ENCODE measurements around the gene POLE2. TPM values are rescaled to one million over a fixed set of nuclear protein-coding genes. Genes with fewer than 3 reads are reported as not detected.
A peak's percentile ranks its signal among the peaks of the same experiment; 100 is the strongest.

The POLE2 gene
- total and polyA plus RNA-seq, 2 of the 13 experiments (the other 11 are each of a cell fraction or from before 2014, with no cell fraction given) = 16.6 to 37.0 TPM

DNA sequence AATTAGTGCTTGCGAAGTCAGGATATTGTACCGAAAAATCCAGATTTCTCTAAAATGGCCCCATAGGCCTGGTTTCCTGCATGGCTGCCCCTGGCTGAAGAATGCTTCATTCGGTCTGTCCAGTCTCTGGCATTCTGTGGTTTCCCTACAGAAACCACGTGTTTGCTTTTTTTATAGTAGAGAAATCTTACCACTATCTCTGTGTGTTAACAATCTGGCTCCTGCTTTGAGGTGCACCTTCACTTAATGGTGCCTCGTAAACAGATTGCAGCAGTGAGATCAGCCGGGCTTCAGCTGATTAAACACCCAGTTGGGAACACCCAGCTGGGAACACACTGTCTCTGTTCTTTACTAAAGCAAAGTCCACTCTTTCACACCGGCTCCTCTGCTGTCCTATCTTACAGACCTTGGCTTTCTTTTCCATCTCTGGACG, 46.3 kb downstream of the POLE2 start (continued):
- TF ChIP-seq ZHX1 (CRISPR knock-in tag; IDR thresholded peaks at IDR 0.05; ENCODE audit: low read depth) = 0 out of 2 replicates have a peak, but pooled peaks have one; percentile 28
- peak; percentile 94 for TF ChIP-seq HNF4G (IDR thresholded peaks at IDR 0.05; ENCODE audit: borderline replicate concordance, low read depth, low read length)
- TF ChIP-seq HNF4G (CRISPR knock-in tag; IDR thresholded peaks at IDR 0.05; ENCODE audit: borderline replicate concordance, low read depth) = peak; percentile 87; the same call in 1 of the 2 replicates
- TF ChIP-seq KDM6A (CRISPR knock-in tag; IDR thresholded peaks at IDR 0.05; ENCODE audit: low read depth) = peak; percentile 72; the same call in 1 of the 2 replicates
- 0 out of 2 replicates have a peak, but pooled peaks have one; percentile 46 for TF ChIP-seq ARNTL (CRISPR knock-in tag; IDR thresholded peaks at IDR 0.05)
- peak; percentile 86 for TF ChIP-seq ZFP1 (CRISPR knock-in tag; IDR thresholded peaks at IDR 0.05)
- TF ChIP-seq ZNF619 (CRISPR knock-in tag; IDR thresholded peaks at IDR 0.05) = peak; percentile 34; the same call in 1 of the 2 replicates
- peak; percentile 61; the same call in 1 of the 2 replicates for TF ChIP-seq SOX13 (IDR thresholded peaks at IDR 0.05)
- TF ChIP-seq SOX13 (CRISPR knock-in tag; conservative IDR thresholded peaks at IDR 0.05 in 1 of 2, IDR thresholded peaks at IDR 0.05 in 1 of 2) = peak in 1 of 2 experiments; percentile 86; a peak in 2 of 4 replicates
- TF ChIP-seq, protein P1, sequence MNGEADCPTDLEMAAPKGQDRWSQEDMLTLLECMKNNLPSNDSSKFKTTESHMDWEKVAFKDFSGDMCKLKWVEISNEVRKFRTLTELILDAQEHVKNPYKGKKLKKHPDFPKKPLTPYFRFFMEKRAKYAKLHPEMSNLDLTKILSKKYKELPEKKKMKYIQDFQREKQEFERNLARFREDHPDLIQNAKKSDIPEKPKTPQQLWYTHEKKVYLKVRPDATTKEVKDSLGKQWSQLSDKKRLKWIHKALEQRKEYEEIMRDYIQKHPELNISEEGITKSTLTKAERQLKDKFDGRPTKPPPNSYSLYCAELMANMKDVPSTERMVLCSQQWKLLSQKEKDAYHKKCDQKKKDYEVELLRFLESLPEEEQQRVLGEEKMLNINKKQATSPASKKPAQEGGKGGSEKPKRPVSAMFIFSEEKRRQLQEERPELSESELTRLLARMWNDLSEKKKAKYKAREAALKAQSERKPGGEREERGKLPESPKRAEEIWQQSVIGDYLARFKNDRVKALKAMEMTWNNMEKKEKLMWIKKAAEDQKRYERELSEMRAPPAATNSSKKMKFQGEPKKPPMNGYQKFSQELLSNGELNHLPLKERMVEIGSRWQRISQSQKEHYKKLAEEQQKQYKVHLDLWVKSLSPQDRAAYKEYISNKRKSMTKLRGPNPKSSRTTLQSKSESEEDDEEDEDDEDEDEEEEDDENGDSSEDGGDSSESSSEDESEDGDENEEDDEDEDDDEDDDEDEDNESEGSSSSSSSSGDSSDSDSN (CRISPR knock-in tag; IDR thresholded peaks at IDR 0.05) = peak; percentile 51
- TF ChIP-seq, protein P2, sequence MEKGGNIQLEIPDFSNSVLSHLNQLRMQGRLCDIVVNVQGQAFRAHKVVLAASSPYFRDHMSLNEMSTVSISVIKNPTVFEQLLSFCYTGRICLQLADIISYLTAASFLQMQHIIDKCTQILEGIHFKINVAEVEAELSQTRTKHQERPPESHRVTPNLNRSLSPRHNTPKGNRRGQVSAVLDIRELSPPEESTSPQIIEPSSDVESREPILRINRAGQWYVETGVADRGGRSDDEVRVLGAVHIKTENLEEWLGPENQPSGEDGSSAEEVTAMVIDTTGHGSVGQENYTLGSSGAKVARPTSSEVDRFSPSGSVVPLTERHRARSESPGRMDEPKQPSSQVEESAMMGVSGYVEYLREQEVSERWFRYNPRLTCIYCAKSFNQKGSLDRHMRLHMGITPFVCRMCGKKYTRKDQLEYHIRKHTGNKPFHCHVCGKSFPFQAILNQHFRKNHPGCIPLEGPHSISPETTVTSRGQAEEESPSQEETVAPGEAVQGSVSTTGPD (CRISPR knock-in tag; IDR thresholded peaks at IDR 0.05) = peak; percentile 93
- peak; percentile 91 for TF ChIP-seq IRF2 (CRISPR knock-in tag; IDR thresholded peaks at IDR 0.05)
- TF ChIP-seq CBX2 (IDR thresholded peaks at IDR 0.05; ENCODE audit: low read depth, low read length) = no peak
- TF ChIP-seq CBX2 (CRISPR knock-in tag; IDR thresholded peaks at IDR 0.05; ENCODE audit: low read depth) = no peak
- TF ChIP-seq ERF (CRISPR knock-in tag; IDR thresholded peaks at IDR 0.05) = peak; percentile 81
- TF ChIP-seq FOXA1 (IDR thresholded peaks at IDR 0.05) = peak; percentile 92
- TF ChIP-seq FOXA1 (CRISPR knock-in tag; IDR thresholded peaks at IDR 0.05) = peak; percentile 99
- no peak for TF ChIP-seq CHD4 (IDR thresholded peaks at IDR 0.05; ENCODE audit: borderline replicate concordance, low read length)
- peak; percentile 93 for TF ChIP-seq PAXIP1 (CRISPR knock-in tag; conservative IDR thresholded peaks at IDR 0.05)
- no peak for TF ChIP-seq ZBTB3 (CRISPR knock-in tag; IDR thresholded peaks at IDR 0.05; ENCODE audit: borderline replicate concordance, low read depth)
- no peak for TF ChIP-seq LBX2 (CRISPR knock-in tag; IDR thresholded peaks at IDR 0.05; ENCODE audit: borderline replicate concordance)
